Loucy (cell line): ENCODE data around the gene GMEB2.

Source experiments
- H2AFZ ChIP-seq: fragments of 200-600 bp; sonication (generic); 2 replicates; pipeline ENCODE4 v1.6.0; 2016; ENCODE audit warnings: antibody characterized with exemption, mild to moderate bottlenecking, low read length, moderate library complexity
- H3F3A ChIP-seq: fragments of 200-600 bp; 2 replicates; pipeline ENCODE4 v1.6.0; 2016; ENCODE audit warnings: antibody characterized with exemption, low read depth, mild to moderate bottlenecking
- H3K27me3 ChIP-seq: fragments of 200-600 bp; sonication (generic); 2 replicates; pipeline ENCODE4 v1.6.1; 2014; ENCODE audit warnings: low read length, mild to moderate bottlenecking; ENCODE audit not compliant: insufficient read depth, poor library complexity, severe bottlenecking
- H3K36me3 ChIP-seq: fragments of 200-600 bp; sonication (generic); 2 replicates; pipeline ENCODE4 v1.6.1; 2016; ENCODE audit warnings: low read length; ENCODE audit not compliant: insufficient read depth
- H3K4me1 ChIP-seq: fragments of 200-600 bp; sonication (generic); 2 replicates; pipeline ENCODE4 v1.5.1; 2014; ENCODE audit warnings: low read length, mild to moderate bottlenecking; ENCODE audit not compliant: insufficient read depth, poor library complexity, severe bottlenecking
- H3K4me2 ChIP-seq: fragments of 200-600 bp; sonication (generic); 2 replicates; pipeline ENCODE4 v1.6.0; 2014; ENCODE audit warnings: antibody characterized with exemption, low read length, low read depth, mild to moderate bottlenecking; ENCODE audit not compliant: poor library complexity, severe bottlenecking
- H3K4me3 ChIP-seq: fragments of 200-600 bp; sonication (generic); 2 replicates; pipeline ENCODE4 v1.5.1; 2014; ENCODE audit warnings: low read length, mild to moderate bottlenecking, mixed read lengths; ENCODE audit not compliant: poor library complexity, severe bottlenecking
- H3K79me2 ChIP-seq: fragments of 200-600 bp; sonication (generic); 2 replicates; pipeline ENCODE4 v1.6.1; 2014; ENCODE audit warnings: low read length; ENCODE audit not compliant: insufficient read depth
- H3K9ac ChIP-seq: fragments of 200-600 bp; sonication (generic); 2 replicates; pipeline ENCODE4 v1.6.0; 2014; ENCODE audit warnings: mild to moderate bottlenecking, low read depth, low read length, moderate library complexity; ENCODE audit not compliant: poor library complexity, severe bottlenecking
- H3K9me2 ChIP-seq: fragments of 200-600 bp; sonication (generic); replicated peaks from 2 replicates; pipeline ENCODE4 v1.6.1; 2016; ENCODE audit warnings: low read depth, low read length, mixed read lengths
- H3K9me3 ChIP-seq: fragments of 200-600 bp; sonication (generic); 2 replicates; pipeline ENCODE4 v1.6.1; 2014; ENCODE audit warnings: mild to moderate bottlenecking, antibody characterized with exemption, low read length, low read depth; ENCODE audit not compliant: insufficient read depth
- H4K20me1 ChIP-seq: fragments of 200-600 bp; sonication (generic); 2 replicates; pipeline ENCODE4 v1.6.0; 2014; ENCODE audit warnings: antibody characterized with exemption, low read length, mild to moderate bottlenecking; ENCODE audit not compliant: insufficient read depth, poor library complexity, severe bottlenecking
- EZH2phosphoT487 ChIP-seq: fragments of 200-600 bp; IDR thresholded peaks from 2 replicates; pipeline ENCODE4 v1.6.1; 2018; ENCODE audit warnings: antibody characterized with exemption, mild to moderate bottlenecking, moderate library complexity, borderline replicate concordance
- TF ChIP-seq, protein P1 (sequence below): fragments of 200-600 bp; sonication (generic); conservative IDR thresholded peaks from 2 replicates; pipeline ENCODE4 v1.5.1; 2014; ENCODE audit warnings: mild to moderate bottlenecking, antibody characterized with exemption, low read length

Gene GMEB2

DNA sequence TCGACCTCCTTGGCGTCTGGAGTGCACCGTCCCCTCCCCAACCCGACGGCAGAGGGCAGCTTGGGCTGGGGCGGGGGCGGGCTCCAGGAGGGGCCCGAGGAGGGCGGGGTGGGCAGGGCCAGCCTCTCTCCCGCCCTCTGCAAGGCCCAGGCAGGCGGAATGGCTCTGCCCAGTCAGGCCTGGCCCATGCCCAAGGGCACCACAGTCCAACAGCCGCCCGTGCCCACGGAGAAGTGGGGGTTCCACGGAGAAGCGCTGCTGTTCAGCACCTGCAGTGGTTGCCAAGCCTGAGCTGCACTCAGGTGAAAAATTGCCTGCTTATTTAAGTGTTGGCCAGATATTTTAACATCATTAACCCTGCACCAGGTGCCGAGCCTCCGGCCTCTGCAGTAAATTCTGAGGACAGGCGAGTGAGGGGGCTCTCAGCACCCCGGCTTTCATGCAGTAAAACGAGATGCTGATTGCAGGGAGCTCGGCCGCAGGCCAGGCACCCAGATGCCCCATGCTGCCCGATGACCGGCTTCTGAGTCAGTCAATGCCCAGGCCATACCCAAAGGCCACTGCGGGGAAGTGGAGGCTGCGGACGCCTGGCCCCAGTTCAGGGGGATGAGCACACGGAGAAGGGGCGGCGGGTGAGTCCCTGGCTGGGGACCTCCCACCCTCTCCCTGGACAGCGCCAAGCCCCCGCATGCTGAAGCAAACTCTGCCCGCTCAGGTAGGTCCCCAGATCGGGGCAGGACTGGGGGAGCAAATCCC, 79.0 kb downstream of the GMEB2 start, which contains the start of gene SRMS:
SRMS (minus strand) TSS at position 25 of the 756 bp plus-strand sequence. CDS start 286 bp downstream, outside the sequence.
- Histone ChIP-seq H3K9ac (no peak within 1 kb of the TSS), H2AFZ (no peak within 1 kb of the TSS), H3K27me3 (no peaks in the 10 kb centered on the region), H3K4me3 (no peak within 1 kb of the TSS), H3K79me2 (no peaks in the 10 kb centered on the region), H3K36me3 (no peaks in the 10 kb centered on the region), H3K9me2 (no peaks in the 10 kb centered on the region), H3K4me2 (no peak within 1 kb of the TSS), H3K4me1 (peaks cover 16% of the 10 kb centered on the region), H3K9me3 (no peaks in the 10 kb centered on the region), H4K20me1 (no peaks in the 10 kb centered on the region), H3F3A (no peaks in the 10 kb centered on the region)
- TF ChIP-seq, protein P1, sequence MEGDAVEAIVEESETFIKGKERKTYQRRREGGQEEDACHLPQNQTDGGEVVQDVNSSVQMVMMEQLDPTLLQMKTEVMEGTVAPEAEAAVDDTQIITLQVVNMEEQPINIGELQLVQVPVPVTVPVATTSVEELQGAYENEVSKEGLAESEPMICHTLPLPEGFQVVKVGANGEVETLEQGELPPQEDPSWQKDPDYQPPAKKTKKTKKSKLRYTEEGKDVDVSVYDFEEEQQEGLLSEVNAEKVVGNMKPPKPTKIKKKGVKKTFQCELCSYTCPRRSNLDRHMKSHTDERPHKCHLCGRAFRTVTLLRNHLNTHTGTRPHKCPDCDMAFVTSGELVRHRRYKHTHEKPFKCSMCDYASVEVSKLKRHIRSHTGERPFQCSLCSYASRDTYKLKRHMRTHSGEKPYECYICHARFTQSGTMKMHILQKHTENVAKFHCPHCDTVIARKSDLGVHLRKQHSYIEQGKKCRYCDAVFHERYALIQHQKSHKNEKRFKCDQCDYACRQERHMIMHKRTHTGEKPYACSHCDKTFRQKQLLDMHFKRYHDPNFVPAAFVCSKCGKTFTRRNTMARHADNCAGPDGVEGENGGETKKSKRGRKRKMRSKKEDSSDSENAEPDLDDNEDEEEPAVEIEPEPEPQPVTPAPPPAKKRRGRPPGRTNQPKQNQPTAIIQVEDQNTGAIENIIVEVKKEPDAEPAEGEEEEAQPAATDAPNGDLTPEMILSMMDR: no peak
- TF ChIP-seq EZH2phosphoT487: no peak

DNA sequence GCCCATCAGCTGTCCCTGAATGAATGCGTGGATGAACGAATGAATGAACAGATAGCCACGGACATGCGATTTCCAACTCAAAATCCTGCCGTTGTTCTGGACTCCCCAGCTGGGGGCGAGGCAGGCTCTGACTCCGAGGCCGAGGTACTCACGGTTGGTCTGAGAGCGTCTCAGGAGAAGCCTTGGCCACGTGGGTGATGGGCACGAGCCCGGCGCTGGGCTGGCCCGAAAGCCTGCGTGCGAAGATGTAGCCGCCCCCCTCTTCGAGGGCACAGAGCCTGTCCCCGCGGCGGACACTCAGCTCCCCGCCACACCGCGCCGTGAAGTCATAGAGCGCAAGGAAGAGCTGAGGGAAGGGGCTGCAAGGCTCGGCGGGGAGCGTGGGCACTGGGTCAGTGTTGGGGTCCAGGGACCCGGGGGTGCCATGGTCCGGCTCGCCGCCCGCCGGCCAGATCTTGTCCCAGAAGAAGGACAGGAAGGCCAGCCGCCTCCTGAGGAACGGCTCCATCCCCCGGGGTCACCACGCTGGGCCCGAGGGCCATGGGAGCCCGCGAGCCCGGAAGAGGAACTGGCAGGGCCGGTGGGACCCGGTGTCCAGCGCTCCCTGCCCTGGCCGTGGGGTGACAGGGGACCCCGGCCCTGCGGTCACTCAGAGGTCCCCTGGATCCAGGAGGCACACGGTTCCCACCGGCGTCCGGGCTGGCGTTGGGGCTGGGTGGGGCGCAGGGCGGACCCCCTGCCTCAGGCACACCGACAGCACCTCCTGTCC, 79.8 kb downstream of the GMEB2 start:
- H3K4me1 ChIP-seq: peaks cover 8% of the 10 kb centered on the region
- no peak overlapping the region for H3K4me3 ChIP-seq
- H4K20me1 ChIP-seq: no peaks in the 10 kb centered on the region

DNA sequence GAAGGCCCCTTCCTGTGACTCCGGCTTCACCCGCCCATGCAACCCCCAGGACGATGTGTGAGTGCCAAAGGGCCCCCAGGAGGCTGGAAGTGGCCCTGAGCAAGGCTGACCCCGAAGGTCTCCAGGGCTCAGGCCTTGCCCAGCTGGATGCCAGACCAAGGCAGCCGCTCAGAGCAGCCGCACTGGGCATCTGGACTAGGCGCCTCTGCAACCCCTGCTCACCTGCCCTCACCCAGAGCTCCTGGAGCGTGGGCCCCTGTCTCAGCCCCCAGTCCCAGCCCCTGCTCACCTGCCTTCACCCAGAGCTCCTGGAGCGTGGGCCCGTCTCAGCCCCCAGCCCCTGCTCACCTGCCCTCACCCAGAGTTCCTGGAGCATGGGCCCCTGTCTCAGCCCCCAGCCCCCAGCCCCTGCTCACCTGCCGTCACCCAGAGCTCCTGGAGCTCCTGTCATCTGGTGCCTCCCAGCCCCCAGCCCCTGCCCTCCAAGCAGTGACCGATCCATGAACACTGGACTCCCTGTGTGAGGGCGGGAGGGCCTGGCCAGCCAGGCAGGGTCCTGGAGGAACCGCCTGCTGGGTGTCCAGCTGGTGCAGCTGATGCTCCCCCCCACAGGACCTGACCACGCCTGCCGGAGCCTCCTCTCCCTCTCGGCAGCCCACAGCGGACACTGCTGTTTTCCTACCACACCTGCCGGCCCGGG, 80.5 kb downstream of the GMEB2 start:
- Histone ChIP-seq H3K4me2 (no peak overlapping the region), H3K4me3 (no peak overlapping the region), H3K79me2 (no peaks in the 10 kb centered on the region), H3K36me3 (no peaks in the 10 kb centered on the region), H3K9ac (no peak overlapping the region), H3F3A (no peaks in the 10 kb centered on the region), H3K27me3 (no peaks in the 10 kb centered on the region), H2AFZ (no peak overlapping the region), H3K4me1 (peaks cover 5% of the 10 kb centered on the region), H4K20me1 (no peaks in the 10 kb centered on the region), H3K9me3 (no peaks in the 10 kb centered on the region), H3K9me2 (no peaks in the 10 kb centered on the region)
- TF ChIP-seq EZH2phosphoT487: no peak
- TF ChIP-seq, protein P1: no peak

More for the DNA sequence above, 79.8 kb downstream of the GMEB2 start:
- no peak overlapping the region for H3K4me2 ChIP-seq
- H3K79me2 ChIP-seq: no peaks in the 10 kb centered on the region
- H3F3A ChIP-seq: no peaks in the 10 kb centered on the region
- H3K9me2 ChIP-seq: no peaks in the 10 kb centered on the region
- H3K36me3 ChIP-seq: no peaks in the 10 kb centered on the region
- no peak overlapping the region for H2AFZ ChIP-seq
- H3K9ac ChIP-seq: no peak overlapping the region
- no peaks in the 10 kb centered on the region for H3K27me3 ChIP-seq
- no peaks in the 10 kb centered on the region for H3K9me3 ChIP-seq
- TF ChIP-seq, protein P1: no peak
- no peak for TF ChIP-seq EZH2phosphoT487
